ENCODE results near the gene TTR.

TTR gene

DNA sequence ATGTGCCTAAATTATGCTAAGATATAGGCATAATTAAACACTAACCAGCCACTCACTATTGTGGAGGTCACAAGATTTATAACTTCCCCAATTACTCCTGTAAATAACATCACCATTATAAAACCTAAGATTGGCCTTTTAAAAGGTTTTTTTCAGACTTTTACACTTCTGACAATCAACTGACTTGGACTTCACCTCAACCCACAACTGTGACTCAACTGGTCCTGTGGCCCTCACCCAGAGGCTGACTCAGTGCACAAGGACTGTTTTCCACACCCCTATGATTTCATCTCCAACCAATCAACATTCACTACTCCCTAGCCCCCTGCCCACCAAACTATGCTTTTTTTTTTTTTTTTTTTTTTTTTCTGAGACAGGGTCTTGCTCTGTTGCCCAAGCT lies 11.6 kb downstream of the TTR start:
- TF ChIP-seq ZFX (IDR thresholded peaks at IDR 0.05; ENCODE audit: borderline replicate concordance) = no peak
- TF ChIP-seq, protein P1, sequence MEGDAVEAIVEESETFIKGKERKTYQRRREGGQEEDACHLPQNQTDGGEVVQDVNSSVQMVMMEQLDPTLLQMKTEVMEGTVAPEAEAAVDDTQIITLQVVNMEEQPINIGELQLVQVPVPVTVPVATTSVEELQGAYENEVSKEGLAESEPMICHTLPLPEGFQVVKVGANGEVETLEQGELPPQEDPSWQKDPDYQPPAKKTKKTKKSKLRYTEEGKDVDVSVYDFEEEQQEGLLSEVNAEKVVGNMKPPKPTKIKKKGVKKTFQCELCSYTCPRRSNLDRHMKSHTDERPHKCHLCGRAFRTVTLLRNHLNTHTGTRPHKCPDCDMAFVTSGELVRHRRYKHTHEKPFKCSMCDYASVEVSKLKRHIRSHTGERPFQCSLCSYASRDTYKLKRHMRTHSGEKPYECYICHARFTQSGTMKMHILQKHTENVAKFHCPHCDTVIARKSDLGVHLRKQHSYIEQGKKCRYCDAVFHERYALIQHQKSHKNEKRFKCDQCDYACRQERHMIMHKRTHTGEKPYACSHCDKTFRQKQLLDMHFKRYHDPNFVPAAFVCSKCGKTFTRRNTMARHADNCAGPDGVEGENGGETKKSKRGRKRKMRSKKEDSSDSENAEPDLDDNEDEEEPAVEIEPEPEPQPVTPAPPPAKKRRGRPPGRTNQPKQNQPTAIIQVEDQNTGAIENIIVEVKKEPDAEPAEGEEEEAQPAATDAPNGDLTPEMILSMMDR (IDR thresholded peaks at IDR 0.05) = no peak
- H3K27ac ChIP-seq = no peak overlapping the region

- H3K27ac ChIP-seq = no peak overlapping the region
- no peak for TF ChIP-seq ZFX (IDR thresholded peaks at IDR 0.05; ENCODE audit: borderline replicate concordance)
- TF ChIP-seq, protein P1 (IDR thresholded peaks at IDR 0.05) = no peak
Measured at GRCh38 chr18:31606265-31606664, 14.6 kb downstream of the TTR start.

- TF ChIP-seq, protein P1 (IDR thresholded peaks at IDR 0.05) = no peak
- TF ChIP-seq ZFX (IDR thresholded peaks at IDR 0.05; ENCODE audit: borderline replicate concordance) = no peak
- H3K27ac ChIP-seq = no peak overlapping the region
Measured at GRCh38 chr18:31607384-31607783, 15.7 kb downstream of the TTR start.

DNA sequence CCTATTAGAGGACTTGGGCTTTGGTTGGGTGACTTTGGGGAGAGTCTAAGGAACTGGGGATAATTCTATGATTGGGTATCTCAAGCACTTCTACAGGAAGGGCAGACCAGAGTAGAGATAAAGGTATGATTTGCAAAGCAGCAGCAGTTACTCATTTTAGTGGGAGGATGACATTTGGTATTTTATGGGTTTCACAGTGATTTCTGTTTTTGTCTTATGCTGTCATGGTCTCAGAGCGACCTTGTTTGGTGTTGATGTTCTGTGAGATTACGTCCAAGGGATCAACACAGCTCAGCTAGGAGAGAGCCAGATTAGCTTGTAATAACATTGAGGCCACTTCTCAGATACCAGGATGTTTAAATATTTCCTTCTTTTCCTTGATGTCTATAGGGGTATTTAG lies 18.2 kb downstream of the TTR start:
- TF ChIP-seq, protein P1 (IDR thresholded peaks at IDR 0.05) = no peak
- TF ChIP-seq ZFX (IDR thresholded peaks at IDR 0.05; ENCODE audit: borderline replicate concordance) = no peak

GRCh38 chr18:31610286-31611205 lies 18.9 kb downstream of the TTR start:
- no peak overlapping the region for H3K27ac ChIP-seq
- TF ChIP-seq ZFX (IDR thresholded peaks at IDR 0.05; ENCODE audit: borderline replicate concordance) = no peak
- TF ChIP-seq, protein P1 (IDR thresholded peaks at IDR 0.05) = peak; percentile 33

More for the DNA sequence above, 18.2 kb downstream of the TTR start:
- H3K27ac ChIP-seq = no peak overlapping the region

- H3K27ac ChIP-seq = no peak overlapping the region
- no peak for TF ChIP-seq ZFX (IDR thresholded peaks at IDR 0.05; ENCODE audit: borderline replicate concordance)
- TF ChIP-seq, protein P1 (IDR thresholded peaks at IDR 0.05) = no peak
Measured at GRCh38 chr18:31611511-31611910, 19.8 kb downstream of the TTR start.

DNA sequence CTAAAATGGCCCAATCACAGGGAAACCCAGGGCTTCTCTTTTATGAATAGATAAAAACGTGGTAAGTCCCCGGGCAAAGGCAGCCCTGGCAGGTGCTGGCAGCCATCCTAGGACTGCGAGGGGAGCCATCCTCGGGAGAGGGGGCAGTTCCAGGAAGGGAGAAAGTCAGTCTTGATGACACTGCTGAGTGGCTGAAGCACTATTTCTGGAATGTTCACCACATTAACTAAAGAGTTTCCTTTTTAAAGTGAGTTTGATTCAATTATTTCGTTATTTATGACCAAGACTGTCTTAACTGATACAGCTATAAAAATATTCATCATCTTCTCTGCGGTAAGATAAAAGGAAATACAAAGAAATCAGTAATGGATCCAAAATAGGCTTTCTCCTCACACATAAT lies 20.4 kb downstream of the TTR start:
- no peak overlapping the region for H3K27ac ChIP-seq
- no peak for TF ChIP-seq ZFX (IDR thresholded peaks at IDR 0.05; ENCODE audit: borderline replicate concordance)
- TF ChIP-seq, protein P1 (IDR thresholded peaks at IDR 0.05) = no peak
